Stimulated activated CD4-positive, alpha-beta T cell treated with anti-CD3 and anti-CD28 coated beads, Interleukin-1b, Interleukin-23, amount 100 ng/mL, for 4 hours (primary cell): ENCODE measurements around the gene PIAS1.
"Not testable (repeated sequence)": the region's sequence is repeated elsewhere in the genome, so short reads cannot be mapped to it uniquely, and the experiment has no call there.

Experiments
- DNase-seq, 2 donors: peaks; one replicate each; pipeline ENCODE4 v3.0.0-alpha.2; 2020; ENCODE audit warnings: low read depth in 2 of 2

The PIAS1 gene

GRCh38 chr15:68053701-68054627 lies at the start of gene PIAS1:
Gene PIAS1 (plus strand): TSS chr15:68054315. CDS start chr15:68054327, 12 bp downstream.
- DNase-seq: peak; percentile 92 to 93

GRCh38 chr15:68007642-68008041 lies 46.5 kb upstream of the PIAS1 start:
- not testable (repeated sequence) for DNase-seq

DNA sequence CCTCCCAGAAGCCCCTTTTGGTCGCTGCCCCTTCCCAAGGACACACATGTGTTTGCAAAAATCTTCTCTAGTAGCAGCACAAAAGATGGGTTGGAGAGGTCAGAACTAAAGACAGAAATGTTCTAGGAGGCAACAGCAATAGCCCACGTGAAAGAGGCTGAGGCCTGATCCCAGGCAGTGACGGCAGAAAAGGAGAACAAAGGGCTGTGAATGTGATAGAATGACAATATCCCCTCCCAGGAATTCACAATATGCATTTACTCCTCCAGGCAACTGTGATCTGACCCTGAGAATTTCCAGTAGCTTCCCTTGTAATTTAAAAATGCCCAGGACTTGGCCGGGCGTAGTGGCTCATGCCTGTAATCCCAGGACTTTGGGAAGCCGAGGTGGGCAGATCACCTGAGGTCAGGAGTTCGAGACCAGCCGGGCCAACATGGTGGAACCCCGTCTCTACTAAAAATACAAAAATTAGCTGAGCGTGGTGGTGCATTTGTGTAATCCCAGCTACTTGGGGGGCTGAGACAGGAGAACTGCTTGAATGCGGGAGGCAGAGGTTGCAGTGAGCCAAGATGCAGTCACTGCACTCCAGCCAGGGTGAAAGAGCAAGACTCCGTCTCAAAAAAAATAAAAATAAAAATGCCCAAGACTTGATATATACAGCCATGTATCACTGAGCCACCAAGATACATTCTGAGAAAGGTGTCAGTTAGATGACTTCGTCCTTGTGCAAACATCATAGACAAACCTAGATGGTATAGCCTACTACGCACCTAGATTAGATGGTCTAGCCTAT lies 43.6 kb upstream of the PIAS1 start:
- no peak for DNase-seq

GRCh38 chr15:68012911-68013310 lies 41.2 kb upstream of the PIAS1 start:
- DNase-seq: no peak

DNA sequence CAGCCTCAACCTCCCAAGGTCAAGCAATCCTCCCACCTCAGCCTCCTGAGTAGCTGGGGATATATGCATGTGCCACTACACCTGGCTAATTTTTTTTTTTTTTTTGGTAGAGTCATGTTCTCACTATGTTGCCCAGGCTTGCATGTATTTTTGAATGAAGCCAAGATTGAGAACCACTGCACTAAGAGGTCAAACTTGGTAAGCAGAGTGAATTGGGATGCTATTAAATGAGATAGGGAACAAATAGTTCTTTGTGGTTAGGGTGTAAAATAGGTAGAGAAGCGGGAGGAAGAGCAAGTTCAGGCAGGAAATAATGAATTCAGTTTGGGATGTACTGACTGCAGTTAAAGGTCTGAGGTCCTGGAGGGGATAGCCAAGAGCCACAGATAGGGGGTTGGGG lies 39.9 kb upstream of the PIAS1 start:
- no peak for DNase-seq

- DNase-seq: no peak
These were observed 38.9 kb upstream of the PIAS1 start for GRCh38 chr15:68015244-68015643.

DNA sequence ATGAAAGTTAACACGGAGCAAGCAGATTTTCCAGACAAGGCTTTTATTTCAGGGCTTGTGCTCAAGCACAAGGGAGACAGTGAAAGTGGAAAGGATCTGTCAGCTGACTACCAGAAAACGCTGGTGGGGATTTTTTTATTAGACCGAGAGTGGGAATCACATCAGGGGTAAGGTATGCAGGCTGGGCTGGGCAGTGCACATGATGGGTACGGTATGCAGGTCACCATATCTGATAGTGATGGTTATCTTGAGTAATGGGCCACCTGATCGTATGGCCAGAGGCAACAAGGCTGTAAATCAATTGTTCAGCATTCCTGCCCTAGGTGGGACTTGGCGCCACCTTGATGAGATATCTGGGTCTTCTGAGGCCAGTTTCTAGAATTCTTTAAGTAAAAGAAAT lies 36.9 kb upstream of the PIAS1 start:
- DNase-seq: no peak

DNA sequence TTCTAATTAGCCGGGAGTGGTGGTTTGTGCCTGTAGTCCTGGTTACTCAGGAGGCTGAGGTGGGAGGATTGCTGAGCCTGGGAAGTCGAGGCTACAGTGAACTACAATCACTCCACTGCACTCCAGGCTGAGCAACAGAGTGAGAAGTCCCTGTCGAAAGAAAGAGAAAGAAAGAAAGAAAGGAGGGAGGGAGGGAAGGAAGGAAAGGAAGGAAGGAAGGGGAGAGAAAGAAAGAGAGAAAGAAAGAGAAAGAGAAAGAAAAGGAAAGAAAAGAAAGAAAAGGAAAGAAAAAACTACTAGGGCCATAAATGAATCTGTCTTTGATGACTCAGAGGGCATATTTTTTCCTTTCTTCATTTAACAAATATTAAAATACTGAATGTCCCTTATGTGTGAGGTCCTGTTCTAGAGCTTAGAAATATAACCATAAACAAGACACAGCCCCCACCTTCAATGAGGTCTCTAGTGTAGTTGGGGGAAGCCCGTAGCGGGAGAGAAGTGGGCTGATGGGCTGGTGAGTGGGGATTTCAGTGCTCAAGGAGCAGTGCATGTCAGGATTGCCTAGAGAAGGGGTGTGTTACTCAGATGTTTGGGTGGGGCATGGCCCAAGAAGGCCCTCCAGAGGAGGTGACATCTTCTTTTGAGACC lies 35.2 kb upstream of the PIAS1 start:
- DNase-seq: no peak

DNA sequence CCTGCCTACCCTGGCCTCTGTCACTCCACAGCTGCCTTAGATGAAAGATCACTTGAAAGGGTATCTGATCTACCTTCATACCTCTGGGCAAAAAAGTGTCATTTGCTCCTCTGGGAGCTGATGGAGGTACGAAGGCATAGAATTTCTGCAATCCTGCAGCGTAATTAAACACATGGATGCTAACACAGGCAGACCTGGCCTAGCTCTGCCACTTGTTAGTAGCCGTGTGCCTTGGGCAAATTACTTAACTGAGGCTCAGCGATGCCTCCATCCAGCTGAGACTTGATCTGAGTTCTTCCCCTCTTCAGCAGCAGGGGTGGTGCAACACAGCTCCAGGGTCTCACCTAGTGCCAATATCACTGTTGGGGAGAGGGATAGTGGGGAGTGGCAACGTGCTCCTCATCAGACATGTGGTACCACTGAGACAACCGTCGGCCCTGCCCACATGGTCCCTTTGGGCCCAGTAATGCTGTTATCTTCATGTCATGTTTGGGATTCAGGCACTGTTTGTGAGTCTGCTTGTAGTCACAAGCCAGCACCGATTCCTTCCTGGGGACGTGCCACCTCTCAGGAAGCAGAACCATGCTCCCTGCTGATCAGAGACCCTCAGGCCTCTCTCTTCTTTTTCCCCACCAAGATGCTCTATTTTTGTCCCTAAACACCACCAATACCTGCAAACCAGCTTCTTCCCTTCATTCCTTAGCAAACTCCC lies 34.1 kb upstream of the PIAS1 start:
- DNase-seq: no peak

- no peak for DNase-seq
These were observed 33.4 kb upstream of the PIAS1 start for GRCh38 chr15:68020685-68021084.

DNA sequence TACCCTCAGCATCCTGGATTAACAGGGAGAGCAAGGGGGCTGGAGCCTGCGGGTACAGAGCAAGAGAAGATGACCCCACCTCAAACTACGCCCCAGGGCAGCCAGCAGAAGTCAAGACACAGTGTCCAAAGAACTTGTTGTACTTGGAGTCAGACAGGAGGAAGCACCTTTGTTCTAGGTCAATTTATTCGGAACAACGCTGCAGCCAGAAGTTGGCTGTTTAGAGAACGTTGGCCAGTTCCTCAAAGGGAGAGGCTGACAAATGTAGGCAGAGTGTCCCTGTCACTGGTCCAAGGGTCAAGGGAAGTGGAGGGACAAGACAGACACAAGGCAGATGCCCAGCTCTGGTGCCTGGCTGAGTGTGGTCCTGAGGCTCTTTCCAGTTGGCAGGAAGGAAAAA lies 32.1 kb upstream of the PIAS1 start:
- DNase-seq: no peak

DNA sequence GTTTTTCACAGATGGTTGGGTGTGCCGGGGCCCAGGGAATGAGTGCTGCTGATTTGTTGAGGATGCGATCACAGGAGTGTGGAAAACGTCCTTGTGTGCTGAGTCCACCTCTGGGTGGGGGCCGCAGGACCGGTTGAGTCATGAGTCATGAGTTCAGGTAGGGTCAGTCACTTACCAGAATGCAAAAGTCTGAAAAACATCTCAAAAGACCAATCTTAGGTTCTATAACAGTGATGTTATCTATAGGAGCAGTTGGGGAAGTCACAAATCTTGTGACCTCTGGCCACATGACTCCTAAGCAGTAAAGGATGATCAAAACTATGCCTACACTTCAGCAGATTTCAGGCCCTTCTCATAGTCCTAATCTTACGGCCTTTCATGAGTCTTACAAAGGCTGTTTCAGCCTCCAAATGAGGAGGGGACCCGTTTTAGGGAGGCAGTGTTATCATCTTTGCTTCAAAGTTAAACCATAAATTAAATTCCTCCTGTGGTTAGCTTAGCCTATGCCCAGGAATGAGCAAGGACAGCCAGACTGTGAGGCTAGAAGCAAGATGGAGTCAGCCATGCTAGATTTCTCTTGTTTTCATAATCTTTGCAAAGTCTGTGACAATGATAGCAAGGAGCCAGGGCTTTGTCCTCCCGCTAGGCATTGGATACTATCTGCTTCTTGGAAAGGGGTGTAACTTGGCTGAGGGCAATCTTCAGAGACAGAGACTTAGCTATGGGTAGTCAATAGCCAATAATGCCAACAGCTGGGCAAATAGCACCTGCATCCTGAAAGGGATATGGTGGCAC lies 30.6 kb upstream of the PIAS1 start:
- no peak for DNase-seq

- DNase-seq: no peak
These were observed 28.2 kb upstream of the PIAS1 start for GRCh38 chr15:68025835-68026424.

GRCh38 chr15:68027388-68027787 lies 26.7 kb upstream of the PIAS1 start:
- DNase-seq: no peak

- DNase-seq: no peak
These were observed 25.8 kb upstream of the PIAS1 start for GRCh38 chr15:68028137-68028887.

DNA sequence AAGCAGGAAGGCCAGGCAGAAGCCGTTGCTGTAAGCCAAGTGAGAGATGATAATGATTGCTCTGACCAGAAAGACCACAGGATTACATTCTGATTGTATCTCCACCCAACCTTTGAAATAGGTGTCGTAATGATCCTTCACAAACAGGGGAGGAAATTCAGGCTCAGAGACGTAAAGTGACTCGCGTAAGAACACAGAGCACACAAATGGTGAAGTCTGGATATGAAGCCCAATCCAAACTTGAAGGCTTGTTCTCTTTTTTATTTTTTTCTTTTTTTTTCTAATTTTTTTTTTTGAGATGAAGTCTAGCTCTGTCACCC lies 25.3 kb upstream of the PIAS1 start:
- DNase-seq: no peak

GRCh38 chr15:68029959-68030358 lies 24.2 kb upstream of the PIAS1 start:
- no peak for DNase-seq

DNA sequence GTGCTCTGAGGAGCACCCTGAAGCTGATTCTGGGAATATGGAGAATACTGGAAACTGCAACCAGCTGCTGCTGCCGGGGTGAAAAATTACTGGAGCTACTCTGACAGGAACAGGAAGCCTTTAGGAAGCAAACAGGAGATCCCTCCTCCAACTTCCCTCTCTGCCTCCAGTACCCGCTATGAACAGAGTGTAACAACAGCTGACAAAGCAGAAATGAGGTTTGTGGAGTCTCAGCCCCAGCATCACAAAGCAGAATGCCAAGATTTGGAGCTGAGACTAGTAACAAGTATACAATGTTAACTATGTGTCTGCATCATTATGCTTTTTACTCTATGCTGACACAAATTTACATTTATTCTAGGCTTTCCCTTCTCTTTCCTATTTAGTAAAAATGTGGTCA lies 22.7 kb upstream of the PIAS1 start:
- no peak for DNase-seq

DNA sequence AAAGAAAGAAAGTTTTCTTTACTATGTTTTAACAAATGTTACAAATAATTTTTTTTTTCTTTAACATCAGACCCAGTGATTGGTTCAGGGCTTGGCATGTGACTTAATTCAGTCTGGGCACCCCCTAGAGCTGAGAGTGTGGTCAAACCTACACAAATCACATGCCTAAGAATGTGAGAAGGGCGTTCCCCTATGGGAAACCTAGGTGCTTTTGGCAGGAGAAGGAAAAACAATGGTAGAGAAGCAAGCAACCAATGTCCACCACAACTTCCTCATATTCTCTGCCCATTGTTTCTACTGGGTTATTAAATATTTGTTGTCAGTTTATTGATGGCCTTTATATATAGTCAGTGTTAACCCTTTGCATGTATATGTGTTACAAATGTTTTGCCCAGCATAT lies 21.4 kb upstream of the PIAS1 start:
- DNase-seq: no peak

GRCh38 chr15:68034081-68034480 lies 20.0 kb upstream of the PIAS1 start:
- DNase-seq: no peak
